Measurements from ENCODE around the gene AVPR2.

Gene AVPR2

DNA sequence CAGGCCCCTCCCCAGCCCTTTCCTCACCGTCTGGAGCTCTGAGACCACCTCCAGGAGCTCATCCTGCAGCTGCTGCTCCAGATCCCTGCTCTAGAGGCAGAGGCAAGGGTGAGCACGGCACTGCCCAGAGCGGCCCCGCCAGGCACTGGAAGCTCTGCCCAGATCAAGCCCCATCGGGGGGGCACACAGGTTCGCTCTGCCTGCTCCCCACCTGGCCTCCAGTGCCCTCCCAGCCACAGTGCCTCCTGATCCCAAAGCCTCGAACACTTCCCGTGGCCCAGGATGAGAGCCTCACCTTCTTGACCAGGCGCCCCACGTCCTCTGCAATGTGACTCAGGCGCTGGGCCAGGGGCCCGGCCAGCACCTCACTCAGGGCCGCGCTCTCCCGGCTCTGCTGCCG, 16.6 kb downstream of the AVPR2 start:
- H3K27ac ChIP-seq (ENCODE audit: poor library complexity, severe bottlenecking), result no peak overlapping the region
- peaks cover 8% of the 10 kb centered on the region for H3K4me1 ChIP-seq (ENCODE audit: insufficient read depth, poor library complexity, severe bottlenecking)

DNA sequence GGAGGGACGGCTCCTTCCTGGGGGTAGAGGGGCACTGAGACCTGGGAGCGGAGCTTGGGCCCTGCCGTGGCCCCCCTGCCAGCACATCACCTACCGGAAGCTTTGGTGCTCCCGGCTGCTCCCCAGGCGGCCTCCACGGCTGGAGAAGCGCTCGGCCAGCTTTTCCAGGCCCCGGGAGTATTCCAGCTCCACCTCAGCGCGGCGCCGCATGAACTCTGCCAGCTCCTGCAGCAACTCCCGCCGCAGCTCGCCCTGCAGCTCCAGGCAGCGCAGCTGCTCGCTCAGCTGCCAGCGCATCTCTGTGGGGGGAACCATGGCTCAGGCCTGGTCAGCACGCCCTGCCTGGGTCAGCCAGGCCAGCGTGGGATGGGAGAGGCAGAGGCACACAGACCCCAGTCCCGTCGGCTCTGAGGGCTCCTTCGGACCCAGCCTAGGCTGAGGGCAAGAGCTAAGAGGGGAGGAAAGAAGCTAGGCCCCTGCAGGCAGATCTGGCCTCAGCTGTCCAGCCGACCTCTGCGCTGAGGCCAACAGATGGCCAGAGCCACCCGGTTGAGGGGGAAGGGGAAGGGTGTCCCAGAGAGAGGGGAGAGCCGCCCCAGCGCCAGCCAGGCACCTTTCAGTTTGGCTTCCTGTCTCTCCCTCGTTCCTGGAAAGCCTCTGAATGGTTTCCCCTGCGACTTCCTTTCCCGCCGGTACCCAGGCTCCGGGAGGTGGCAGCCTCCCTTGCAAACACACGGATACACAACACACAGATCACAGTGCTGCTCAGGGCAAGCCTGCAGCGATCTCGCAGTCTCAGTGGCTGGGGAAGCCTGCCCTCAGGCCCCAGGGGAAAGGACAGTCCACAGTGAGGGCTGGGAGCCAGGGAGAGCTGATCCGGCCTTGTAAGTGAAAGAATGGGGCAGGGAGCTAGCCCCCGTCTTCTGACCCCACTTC, 17.3 kb downstream of the AVPR2 start:
- Histone ChIP-seq H3K9me3 (ENCODE audit: severe bottlenecking) (no peaks in the 10 kb centered on the region), H3K27ac (ENCODE audit: poor library complexity, severe bottlenecking) (no peak overlapping the region), H3K36me3 (ENCODE audit: low read depth) (no peaks in the 10 kb centered on the region), H3K4me1 (ENCODE audit: insufficient read depth, poor library complexity, severe bottlenecking) (peaks cover 8% of the 10 kb centered on the region), H3K4me3 (ENCODE audit: severe bottlenecking) (no peak overlapping the region), H3K27me3 (ENCODE audit: insufficient read depth, poor library complexity, severe bottlenecking) (no peaks in the 10 kb centered on the region)
- DNase-seq (ENCODE audit: low spot score) (no peak), ATAC-seq (ENCODE audit: low read depth) (no peak)
- TF ChIP-seq, protein P1, sequence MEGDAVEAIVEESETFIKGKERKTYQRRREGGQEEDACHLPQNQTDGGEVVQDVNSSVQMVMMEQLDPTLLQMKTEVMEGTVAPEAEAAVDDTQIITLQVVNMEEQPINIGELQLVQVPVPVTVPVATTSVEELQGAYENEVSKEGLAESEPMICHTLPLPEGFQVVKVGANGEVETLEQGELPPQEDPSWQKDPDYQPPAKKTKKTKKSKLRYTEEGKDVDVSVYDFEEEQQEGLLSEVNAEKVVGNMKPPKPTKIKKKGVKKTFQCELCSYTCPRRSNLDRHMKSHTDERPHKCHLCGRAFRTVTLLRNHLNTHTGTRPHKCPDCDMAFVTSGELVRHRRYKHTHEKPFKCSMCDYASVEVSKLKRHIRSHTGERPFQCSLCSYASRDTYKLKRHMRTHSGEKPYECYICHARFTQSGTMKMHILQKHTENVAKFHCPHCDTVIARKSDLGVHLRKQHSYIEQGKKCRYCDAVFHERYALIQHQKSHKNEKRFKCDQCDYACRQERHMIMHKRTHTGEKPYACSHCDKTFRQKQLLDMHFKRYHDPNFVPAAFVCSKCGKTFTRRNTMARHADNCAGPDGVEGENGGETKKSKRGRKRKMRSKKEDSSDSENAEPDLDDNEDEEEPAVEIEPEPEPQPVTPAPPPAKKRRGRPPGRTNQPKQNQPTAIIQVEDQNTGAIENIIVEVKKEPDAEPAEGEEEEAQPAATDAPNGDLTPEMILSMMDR (IDR thresholded peaks at IDR 0.05; ENCODE audit: poor library complexity, severe bottlenecking), result no peak

More for the DNA sequence above, 16.6 kb downstream of the AVPR2 start:
- TF ChIP-seq, protein P1 (IDR thresholded peaks at IDR 0.05; ENCODE audit: poor library complexity, severe bottlenecking), result no peak
- H3K9me3 ChIP-seq (ENCODE audit: severe bottlenecking), result no peaks in the 10 kb centered on the region
- no peak for ATAC-seq (ENCODE audit: low read depth)
- DNase-seq (ENCODE audit: low spot score), result no peak
- H3K4me3 ChIP-seq (ENCODE audit: severe bottlenecking), result no peak overlapping the region
- no peaks in the 10 kb centered on the region for H3K27me3 ChIP-seq (ENCODE audit: insufficient read depth, poor library complexity, severe bottlenecking)
- no peaks in the 10 kb centered on the region for H3K36me3 ChIP-seq (ENCODE audit: low read depth)

DNA sequence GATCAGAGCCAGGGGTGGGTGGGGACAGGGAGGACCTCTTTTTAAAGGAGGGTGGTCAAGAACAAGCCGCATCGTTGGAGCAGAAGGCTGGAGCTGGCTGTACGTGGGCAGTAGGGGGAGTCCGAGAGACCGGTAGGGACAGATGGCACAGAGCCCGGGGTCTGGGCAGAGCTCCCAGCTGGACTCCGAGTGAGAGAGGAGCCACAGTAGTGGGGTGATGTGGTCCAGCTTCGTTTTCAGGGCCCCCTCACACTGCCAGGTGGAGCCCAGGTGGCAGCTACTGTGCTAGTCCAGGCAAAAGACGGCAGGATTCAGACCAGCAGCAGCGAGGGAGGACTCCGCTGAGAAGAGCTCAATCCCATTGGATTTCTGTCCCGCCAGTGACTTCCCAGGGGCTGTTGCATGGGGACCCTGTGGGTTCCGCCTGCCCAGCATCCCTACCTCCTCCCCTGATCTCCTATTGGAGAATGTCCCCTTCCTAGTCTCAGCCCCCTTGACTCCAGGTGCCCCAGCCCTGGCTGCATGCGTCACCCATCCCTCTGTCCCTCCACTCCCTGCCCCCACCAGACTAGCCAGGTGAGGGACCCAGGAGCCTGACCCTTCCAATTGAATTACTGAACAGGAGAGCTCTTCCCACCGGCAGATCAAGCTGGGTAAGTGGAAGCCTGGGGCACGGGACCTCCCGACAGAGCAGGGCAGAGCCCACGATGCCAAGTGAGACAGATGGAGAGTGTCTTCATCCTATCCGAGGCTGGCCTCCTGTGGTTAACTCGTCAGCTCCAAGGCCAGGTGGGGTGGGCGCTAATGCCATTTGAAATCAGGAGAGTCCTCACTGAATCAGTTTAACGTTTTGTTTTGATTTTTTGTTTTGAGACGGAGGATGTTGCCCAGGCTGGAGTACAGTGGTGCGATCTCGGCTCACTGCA, 18.7 kb downstream of the AVPR2 start:
- H3K27ac ChIP-seq (ENCODE audit: poor library complexity, severe bottlenecking), result no peak overlapping the region

DNA sequence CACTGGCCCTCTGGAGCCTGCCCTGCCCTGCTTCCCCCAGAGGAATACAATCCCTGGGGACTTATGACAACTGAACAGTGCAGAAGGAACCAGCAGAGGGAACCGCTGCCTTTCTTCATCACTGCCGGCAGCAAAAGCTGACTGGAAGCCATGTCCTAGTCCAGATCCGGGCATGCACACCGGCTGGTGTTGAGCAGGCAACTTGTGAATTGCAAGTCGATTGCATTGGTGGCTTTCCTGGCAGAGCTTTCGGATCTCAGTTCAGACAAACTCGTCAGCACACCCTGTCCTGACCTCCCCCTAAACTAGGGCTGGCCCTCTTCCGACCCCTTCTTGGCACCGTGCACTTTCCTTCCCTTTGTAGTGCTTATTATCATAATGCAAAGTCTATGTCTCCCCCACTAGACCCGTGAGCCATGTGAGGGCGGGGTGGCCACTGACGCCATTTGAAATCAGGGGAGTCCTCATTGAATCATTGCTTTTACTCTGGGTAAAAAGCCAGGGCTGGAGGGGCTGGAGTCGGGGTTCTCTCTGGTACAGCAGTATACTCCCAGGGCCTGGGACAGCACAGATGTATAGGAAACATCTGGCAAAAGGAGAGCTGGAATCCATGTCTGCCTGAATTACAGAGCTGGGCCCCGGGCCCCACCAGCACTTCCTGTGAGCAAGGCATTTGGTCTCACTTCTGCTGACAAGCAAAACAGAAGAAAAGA, 19.8 kb downstream of the AVPR2 start:
- DNase-seq (ENCODE audit: low spot score), result no peak
- TF ChIP-seq, protein P1 (IDR thresholded peaks at IDR 0.05; ENCODE audit: poor library complexity, severe bottlenecking), result no peak
- no peak overlapping the region for H3K4me3 ChIP-seq (ENCODE audit: severe bottlenecking)
- no peaks in the 10 kb centered on the region for H3K36me3 ChIP-seq (ENCODE audit: low read depth)
- no peaks in the 10 kb centered on the region for H3K27me3 ChIP-seq (ENCODE audit: insufficient read depth, poor library complexity, severe bottlenecking)
- no peak overlapping the region for H3K27ac ChIP-seq (ENCODE audit: poor library complexity, severe bottlenecking)
- ATAC-seq (ENCODE audit: low read depth), result no peak
- H3K9me3 ChIP-seq (ENCODE audit: severe bottlenecking), result no peaks in the 10 kb centered on the region
- no peaks in the 10 kb centered on the region for H3K4me1 ChIP-seq (ENCODE audit: insufficient read depth, poor library complexity, severe bottlenecking)

More for the DNA sequence above, 18.7 kb downstream of the AVPR2 start:
- Histone ChIP-seq H3K36me3 (ENCODE audit: low read depth) (no peaks in the 10 kb centered on the region), H3K9me3 (ENCODE audit: severe bottlenecking) (no peaks in the 10 kb centered on the region), H3K27me3 (ENCODE audit: insufficient read depth, poor library complexity, severe bottlenecking) (no peaks in the 10 kb centered on the region), H3K4me3 (ENCODE audit: severe bottlenecking) (no peak overlapping the region), H3K4me1 (ENCODE audit: insufficient read depth, poor library complexity, severe bottlenecking) (peaks cover under 1% of the 10 kb centered on the region)
- DNase-seq (ENCODE audit: low spot score) (no peak), ATAC-seq (ENCODE audit: low read depth) (peak; percentile 36; the same call in 1 of the 3 replicates)
- TF ChIP-seq, protein P1 (IDR thresholded peaks at IDR 0.05; ENCODE audit: poor library complexity, severe bottlenecking), result peak; percentile 44

Measured in RWPE2 (cell line).